Skin epidermis (tissue), 12 donors: ENCODE results near the gene SLC35F2.

Experiments
- H3K27ac ChIP-seq, 21 experiments: fragments of 200-600 bp; sonication (generic) in 11 of 21; one replicate each; pipeline ENCODE4 v1.5.0; 2020; ENCODE audit warnings: mild to moderate bottlenecking in 3 of 21, inconsistent platforms in 2 of 21, moderate library complexity in 2 of 21
- H3K4me3 ChIP-seq, 7 experiments: fragments of 200-600 bp; sonication (generic) in 2 of 7; one replicate each; pipeline ENCODE4 v1.5.0; 2020; ENCODE audit warnings: inconsistent platforms in 2 of 7, mild to moderate bottlenecking in 2 of 7, moderate library complexity in 1 of 7

Gene SLC35F2

GRCh38 chr11:107750313-107750712 lies 108.3 kb downstream of the SLC35F2 start:
- Histone ChIP-seq H3K27ac (no peak overlapping the region), H3K4me3 (no peak overlapping the region)

DNA sequence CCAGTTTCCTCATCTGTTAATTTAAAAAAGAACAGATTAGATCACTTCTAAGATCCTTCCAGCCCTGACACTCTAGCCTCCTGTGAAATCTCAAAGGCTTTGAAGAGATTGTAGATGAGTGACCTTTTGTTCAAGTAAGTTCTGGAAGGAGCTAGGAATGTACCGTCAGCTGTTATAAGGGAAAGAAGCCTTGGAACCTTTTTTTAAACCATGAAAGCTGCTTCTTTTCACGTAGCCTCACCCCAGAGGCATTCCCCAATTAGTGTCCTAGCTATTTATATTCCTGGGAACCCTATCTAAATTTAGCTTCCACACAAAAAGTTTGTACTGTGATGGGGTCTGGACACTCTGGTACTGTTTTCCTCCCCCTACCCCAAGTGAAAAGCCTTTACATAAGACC lies 111.0 kb downstream of the SLC35F2 start:
- no peak overlapping the region for H3K4me3 ChIP-seq
- no peak overlapping the region for H3K27ac ChIP-seq

DNA sequence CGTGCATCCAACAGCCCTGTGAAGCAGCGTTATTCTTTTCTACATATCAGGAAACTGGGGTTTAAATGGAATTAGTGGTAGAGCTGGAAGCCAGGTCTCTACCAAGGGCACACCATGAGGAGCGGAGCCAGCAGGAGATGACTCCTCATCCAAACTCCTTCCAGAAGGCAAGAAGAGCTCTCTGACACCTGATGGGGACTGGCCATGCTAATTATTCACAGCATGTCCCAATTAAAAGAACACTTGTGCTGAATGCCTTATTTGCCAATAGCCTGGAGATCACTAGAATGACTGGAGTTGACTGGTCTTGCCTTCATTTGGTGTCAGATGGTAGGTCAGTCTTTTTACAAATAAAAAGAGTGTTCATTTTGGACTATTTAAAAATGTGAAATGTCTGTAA lies 113.9 kb downstream of the SLC35F2 start:
- Histone ChIP-seq H3K27ac (no peak overlapping the region), H3K4me3 (no peak overlapping the region)

DNA sequence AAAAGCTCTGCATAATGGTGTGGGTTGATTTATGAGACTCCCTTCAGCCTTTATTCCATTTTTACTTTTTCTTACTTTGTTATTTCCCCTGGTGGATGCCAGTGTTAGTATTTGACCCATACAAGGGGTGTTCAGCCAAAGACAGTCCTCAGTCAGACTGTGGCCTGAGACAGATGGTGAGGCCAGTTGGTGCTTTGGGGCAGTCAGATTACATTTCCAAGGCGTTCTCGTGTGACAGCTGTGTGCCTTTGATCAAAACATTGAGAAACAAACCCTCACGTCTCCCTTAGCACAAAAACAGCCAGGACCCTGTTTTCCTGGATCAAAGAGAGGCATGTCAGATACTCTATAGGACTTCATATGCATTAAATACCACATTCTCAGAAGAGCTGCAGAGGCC lies 115.4 kb downstream of the SLC35F2 start:
- Histone ChIP-seq H3K27ac (no peak overlapping the region), H3K4me3 (no peak overlapping the region)

- Histone ChIP-seq H3K4me3 (no peak overlapping the region), H3K27ac (no peak overlapping the region)
Measured at GRCh38 chr11:107741044-107741823, 117.4 kb downstream of the SLC35F2 start.
